ENCODE measurements around the gene SPATA31C1.
"Not testable (repeated sequence)": the region's sequence is repeated elsewhere in the genome, so short reads cannot be mapped to it uniquely, and the experiment has no call there.

- TF ChIP-seq RCOR1 (IDR thresholded peaks at IDR 0.05; ENCODE audit: low read depth, low read length); EP300 (IDR thresholded peaks at IDR 0.05); CTCF (IDR thresholded peaks at IDR 0.05): not testable (repeated sequence)
Measured at GRCh38 chr9:87929152-87929551, 11.4 kb downstream of the SPATA31C1 start.

Data from A549 (cell line).